GM18508 (cell line): ENCODE results near the gene SPATA31C1.
"Not testable (repeated sequence)": the region's sequence is repeated elsewhere in the genome, so short reads cannot be mapped to it uniquely, and the experiment has no call there.

Experiments
- ATAC-seq: cut with Tn5 transposase; IDR thresholded peaks from one replicate; pipeline ENCODE4 v1.9.1; 2021; ENCODE audit warnings: moderate number of reproducible peaks; ENCODE audit not compliant: insufficient read depth, unreplicated experiment

SPATA31C1 gene

DNA sequence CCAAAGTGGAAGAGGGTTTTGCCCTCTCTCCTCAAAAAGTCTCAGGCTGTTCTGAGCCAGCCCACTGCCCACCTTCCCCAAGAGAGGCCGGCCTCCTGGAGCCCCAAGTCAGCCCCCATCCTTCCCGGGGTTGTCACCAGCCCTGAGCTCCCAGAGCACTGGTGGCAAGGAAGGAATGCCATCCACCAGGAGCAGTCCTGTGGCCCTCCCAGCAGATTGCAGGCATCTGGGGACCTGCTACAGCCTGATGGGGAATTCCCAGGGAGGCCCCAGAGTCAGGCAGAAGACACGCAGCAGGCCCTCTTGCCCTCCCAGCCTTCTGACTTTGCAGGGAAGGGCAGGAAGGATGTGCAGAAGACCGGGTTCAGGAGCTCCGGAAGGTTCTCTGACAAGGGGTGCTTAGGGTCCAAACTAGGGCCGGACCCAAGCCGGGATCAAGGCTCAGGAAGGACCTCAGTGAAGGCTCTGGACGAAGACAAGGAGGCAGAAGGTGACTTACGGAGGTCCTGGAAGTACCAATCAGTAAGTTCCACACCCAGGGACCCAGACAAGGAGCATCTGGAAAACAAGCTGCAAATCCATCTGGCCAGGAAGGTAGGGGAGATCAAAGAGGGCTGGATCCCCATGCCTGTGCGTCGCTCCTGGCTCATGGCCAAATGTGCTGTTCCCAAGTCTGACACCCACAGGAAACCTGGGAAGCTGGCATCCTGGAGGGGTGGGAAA is 31.4 kb upstream of the SPATA31C1 start:
- no peak for ATAC-seq

DNA sequence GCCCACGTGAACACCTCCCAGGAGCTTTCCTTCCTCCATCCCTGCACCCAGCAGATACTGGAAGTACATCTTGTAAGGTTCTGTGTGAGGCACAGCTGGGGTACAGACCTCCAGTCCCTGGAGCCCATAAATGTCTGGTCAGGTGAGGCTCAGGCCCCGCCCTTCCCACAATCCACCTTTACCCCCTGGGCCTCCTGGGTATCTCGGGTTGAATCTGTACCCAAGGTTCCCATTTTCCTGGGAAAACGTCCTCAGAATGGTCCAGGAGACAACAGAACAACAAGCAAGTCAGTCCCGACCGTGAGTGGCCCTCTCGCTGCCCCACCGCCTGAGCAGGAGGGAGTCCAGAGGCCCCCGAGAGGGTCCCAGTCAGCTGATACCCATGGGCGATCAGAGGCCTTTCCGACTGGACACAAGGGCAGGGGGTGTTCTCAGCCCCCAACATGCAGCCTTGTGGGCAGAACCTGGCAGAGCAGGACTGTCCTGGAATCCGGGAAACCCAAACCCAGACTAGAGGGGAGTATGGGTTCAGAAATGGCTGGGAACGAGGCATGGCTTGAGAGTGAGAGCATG is 30.7 kb upstream of the SPATA31C1 start:
- ATAC-seq: no peak

DNA sequence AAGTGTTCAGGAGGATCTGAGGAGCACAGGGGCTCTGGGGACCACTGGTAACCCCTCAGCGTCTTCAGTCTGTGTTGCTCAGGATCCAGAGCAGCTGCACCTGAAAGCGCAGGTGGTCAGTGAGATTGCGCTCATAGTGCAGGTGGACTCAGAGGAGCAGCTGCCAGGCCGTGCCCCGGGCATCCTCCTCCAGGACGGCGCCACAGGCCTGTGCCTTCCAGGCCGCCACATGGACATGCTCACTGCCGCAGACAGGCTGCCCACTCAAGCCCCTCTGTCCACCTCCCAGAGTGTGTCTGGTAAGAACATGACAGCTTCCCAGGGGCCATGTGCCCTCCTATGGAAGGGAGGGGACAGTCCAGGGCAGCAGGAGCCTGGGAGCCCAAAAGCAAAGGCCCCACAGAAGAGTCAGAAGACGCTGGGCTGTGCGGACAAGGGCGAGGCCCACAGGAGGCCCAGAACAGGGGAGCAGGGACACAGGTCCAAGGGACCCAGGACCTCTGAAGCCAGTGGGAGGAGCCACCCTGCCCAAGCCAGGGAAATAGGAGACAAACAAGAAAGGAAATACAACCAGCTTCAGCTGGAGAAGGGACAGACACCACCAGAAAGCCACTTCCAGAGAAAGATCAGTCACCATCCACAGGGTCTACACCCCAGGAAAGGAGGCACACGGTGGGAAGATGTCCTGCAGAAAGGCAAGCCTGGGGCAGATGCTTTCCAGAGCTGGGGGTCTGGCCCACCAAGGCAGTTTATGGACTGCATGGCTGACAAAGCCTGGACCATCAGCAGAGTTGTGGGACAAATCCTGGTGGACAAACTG is 29.9 kb upstream of the SPATA31C1 start:
- ATAC-seq: no peak

DNA sequence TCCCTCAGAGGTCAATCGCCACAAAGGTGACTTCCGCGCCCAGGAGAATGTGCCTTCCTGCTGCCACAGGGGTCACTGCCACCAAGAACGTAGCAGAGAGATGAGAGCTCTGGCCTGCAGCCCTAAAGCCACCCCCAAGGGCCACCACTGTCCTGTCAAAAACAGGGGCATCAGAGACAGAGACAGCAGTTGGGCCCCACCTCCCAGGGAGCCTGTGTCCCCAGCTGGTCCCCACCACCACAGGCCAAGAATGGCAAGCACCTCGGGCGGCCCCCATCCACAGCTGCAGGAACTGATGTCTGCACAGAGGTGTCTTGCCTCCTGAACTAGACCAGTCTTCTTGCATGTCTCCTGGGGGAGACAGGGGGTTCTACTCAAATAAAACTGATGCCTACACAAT is 29.3 kb upstream of the SPATA31C1 start:
- no peak for ATAC-seq

DNA sequence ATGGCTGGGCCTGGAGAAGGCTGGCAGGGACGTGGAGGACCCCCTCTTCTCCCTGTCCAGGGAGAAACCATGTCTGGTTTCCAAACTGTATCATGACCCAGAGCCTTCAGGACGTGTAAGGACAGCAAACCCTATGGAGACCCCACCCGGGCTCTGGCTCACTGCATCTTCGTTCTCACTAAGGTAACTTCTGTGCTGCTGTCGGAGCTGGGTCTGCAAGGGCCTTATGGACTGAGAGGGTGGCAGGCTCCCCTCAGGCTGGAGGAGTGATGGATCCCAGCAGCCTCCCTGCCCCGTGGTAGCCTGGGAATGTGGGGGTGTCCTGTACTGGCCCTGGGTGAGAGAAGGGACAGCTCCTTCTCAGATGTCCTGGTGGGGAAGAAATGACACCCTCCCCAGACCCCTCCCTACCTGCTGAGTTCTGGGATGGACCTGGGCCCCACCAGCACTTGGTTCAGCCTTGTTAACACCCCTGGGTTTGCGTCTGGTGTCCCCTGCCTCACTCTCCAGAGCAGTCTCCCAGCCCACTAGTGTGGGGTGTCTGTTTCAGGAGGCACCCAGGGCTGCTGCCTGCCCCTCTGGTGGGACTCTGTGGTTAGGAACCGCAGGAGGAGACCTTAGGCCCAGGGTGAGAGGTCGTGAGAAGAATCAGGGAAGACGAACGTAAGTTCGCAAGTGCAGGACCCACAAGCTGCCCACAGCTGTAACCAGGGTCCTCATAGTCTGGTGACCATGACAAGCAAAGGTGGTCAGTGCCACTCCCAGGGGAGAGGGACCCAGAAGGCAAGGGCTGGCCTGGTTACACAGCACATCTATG is 28.5 kb upstream of the SPATA31C1 start:
- no peak for ATAC-seq

DNA sequence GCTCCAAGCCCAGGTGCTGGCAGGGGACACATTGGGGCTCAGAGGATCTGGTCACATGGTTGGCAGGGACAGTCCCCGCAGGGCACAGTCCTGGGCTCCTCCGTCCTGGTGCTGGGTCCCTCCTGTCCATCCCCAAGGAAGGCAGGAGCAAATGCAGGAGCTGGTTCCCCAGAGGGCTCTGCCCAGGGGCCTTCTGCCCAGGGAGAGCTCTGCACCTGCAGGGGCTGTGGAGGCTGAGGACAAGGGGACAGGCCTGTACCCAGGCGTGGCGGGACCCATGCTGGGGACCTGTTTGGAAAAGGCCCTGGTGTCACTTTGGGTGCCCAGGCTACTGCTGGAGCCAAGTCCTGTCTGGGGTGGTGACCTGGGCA is 27.9 kb upstream of the SPATA31C1 start:
- no peak for ATAC-seq

DNA sequence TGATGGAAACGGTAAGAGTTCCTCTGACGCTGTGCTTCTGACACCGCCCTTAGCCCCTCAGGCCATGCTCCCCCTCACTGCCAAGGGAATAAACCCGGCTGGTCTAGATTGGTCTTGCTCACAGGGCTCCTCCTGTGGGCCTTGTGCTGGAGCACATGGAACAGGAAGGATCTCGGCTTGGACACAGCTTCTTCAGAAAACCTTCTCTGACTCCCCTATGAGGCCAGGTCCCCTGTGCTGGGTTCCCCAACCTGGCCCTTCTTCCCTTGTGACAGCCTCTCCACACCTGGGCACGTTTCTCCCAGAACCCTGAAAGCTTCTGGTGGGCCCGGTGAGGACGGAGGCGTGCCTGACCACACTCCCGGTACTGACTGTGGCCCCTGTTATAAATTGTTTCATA is 26.9 kb upstream of the SPATA31C1 start:
- ATAC-seq: no peak

DNA sequence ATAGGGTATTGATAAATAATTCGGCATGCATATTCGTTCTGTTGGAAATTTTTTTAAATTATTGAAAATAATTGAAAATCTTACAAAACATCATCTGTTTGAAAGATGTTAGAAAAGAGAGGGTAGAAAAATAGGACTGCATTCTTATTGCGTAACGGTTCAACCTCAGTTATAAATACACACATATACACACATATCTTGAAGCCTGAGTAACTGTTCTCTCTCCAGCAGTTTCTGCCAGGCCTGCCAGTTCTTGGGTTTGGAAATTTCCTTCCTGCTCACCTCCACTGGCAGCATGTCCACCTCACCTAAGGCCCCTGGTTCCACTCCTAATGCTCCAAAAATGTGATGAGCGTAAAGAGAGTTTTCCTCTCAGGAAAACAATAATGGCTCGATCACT is 26.0 kb upstream of the SPATA31C1 start:
- no peak for ATAC-seq

DNA sequence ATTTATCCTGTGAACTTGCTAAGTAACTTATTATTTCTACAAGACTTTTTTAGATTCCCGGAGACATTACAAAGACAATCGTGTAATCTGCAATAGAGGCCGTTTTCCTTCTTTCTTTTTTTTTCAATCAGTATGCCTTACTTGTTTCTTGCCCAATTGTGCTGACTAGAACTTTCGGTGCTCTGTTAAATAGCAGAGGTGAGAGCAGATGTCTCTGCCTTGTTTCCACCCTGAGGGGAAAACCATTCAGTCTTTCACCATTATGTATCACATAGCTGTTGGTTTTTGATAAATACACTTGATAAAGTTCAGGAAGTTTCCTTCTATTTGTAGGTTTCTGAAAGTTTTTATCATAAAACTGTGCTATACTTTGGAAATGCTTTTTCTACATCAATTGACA is 24.8 kb upstream of the SPATA31C1 start:
- no peak for ATAC-seq

DNA sequence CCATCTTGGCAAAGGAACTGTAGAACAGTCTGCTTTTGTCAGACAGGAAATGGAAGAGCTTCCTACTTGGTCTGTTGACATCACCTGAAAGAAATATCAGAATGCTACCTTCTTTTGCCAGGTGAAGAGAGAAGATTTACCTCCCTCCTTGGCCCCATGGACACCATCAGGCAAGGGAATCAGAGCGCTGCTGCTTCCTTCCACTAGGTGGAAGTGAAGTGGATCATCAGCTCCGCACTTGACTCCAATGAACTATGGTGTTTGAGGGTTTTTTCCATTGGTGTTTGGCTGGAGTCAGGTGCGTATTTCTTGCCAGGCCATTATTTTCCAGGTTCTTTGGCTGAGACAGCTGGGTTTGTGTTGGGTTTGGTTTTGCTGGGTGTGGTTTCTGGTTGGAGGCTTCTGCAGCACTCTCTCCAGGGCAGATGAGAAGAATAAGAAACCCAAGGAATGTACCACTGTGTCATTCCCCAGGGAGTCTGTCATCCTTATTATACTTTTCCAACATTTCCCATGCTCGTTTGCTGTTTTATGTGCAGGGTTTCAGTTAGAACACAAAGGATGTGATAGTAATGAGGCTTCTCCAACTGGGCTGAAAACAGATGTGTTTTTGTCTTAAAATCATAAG is 22.6 kb upstream of the SPATA31C1 start:
- no peak for ATAC-seq

DNA sequence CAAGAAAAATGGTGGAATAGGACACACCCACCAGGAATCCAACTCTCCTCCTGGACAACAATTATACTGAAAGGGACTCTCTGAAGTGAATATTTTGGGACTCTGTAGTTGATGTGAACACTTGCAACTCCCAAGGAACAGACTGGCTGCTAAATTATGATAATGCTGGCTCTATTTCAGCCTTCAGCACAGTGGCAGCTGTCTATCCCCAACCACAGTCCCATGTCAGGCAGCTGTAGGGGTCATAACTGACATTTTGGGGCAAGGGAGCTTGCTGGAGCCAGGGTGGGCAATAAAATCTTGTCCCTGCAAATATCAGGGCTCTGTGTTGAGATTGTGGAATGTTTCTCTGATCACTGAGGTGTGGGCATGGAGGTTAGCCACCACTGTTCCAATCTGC is 20.9 kb upstream of the SPATA31C1 start:
- no peak for ATAC-seq

DNA sequence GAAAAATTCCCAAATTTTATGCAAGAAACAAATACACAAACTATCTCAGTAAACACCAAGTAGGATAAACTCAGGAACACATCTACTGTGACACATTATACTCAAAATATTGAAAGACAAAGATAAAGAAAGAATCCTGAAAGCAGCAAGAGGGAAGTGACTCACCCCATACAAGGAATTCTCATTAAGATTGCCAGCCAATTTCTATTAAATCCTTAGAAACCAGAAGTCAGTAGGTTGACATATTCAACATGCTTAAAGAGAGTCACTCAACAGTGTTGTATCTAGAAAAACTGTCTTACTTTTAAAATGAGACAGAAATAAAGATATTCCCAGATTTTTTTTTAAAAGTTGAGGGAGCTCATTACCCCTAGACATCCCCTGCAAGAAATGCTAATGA is 19.6 kb upstream of the SPATA31C1 start:
- ATAC-seq: no peak

DNA sequence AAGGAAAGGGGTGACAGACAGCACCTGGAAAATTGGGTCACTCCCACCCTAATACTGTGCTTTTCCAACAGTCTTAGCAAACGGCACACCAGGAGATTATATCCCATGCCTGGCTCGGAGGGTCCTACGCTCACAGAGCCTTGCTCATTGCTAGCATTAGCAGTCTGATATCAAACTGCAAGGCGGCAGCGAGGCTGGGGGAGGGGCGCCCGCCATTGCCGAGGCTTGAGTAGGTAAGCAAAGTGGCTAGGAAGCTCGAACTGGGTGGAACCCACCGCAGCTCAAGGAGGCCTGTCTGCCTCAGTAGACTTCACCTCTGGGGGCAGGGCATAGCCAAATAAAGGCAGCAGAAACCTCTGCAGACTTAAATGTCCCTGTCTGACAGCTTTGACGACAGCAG is 15.4 kb upstream of the SPATA31C1 start:
- ATAC-seq: not testable (repeated sequence)

DNA sequence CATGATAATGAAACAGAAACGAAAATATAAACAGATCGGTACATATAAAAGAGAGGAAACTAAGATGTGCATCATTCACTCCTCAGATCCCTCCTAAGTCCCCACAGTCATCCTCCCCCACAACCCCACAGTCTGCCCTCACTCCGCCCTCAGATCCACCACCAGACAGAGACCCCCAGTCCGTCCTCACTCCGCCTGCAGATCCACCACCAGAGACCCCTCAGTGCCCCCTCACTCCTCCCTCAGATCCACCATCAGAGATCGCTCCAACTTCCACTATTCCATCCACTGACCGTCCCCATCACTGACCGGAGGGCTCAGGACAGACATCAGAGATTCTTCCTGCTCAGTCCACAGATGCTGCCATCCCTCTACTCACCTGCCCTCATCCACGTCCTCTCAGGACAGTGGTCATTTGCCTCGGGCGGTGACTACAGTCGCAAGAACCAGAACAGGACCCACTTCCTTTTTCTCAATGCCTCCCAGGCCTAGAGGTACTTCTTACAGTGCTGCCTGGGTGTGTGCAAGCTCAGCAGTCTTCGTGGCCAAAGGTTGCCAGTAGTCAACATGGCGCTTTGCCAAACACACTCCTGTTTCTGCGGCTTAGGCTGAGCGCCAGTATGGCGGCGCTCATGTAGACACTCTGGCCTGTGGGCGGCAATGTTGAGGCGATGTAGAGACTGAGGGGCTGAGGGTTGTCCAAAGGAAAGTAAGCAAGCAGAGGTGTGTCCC is 8.3 kb upstream of the SPATA31C1 start:
- no peak for ATAC-seq

DNA sequence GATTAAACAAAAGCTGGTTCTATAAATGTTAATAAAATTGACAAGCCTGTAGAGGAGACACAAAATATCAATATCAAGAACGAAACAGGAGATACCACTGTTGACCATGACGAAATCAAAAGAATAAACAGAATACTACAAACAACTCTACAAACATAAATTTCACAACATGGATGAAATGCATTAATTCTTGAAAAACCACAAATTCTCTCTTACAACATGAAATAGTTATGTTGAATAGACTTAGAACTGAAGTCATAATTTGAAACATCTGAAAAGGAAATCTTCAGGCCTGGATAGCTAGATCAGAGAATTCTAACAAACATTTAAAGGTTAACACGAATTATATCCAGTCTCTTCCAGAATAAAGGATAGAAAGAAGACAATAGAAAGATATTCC is 6.9 kb upstream of the SPATA31C1 start:
- no peak for ATAC-seq

DNA sequence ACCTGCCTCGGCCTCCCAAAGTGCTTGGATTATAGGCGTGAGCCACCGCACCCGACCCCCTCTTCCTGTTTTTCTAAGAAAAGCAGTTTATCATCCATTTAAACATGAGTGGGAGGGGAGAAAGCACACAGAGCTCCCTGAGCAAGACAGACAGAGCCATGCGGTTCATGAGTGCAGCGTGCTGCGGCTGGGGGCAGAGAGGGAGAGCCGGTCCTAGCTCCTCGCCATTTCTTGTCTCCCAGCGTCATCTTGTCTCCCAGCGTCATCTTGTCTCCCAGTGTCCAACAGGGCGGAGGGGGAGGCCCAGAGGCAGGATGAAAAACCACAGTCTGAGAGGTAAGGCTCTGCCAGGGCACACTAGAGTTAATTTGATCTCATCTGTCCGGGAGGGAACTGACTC is 1.3 kb downstream of the SPATA31C1 start:
- ATAC-seq: not testable (repeated sequence)

DNA sequence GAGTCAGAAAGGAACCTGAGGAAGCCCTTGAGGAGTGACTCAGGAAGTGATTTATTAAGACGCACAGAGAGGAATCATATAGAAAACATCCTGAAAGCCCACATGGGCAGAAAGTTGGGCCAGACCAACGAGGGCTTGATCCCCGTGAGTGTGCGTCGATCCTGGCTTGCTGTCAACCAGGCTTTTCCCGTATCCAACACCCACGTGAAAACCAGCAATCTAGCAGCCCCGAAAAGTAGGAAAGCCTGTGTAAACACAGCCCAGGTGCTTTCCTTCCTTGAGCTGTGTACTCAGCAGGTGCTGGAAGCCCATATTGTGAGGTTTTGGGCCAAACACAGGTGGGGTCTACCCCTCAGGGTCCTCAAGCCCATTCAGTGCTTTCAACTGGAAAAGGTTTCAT is 3.8 kb downstream of the SPATA31C1 start:
- not testable (repeated sequence) for ATAC-seq

DNA sequence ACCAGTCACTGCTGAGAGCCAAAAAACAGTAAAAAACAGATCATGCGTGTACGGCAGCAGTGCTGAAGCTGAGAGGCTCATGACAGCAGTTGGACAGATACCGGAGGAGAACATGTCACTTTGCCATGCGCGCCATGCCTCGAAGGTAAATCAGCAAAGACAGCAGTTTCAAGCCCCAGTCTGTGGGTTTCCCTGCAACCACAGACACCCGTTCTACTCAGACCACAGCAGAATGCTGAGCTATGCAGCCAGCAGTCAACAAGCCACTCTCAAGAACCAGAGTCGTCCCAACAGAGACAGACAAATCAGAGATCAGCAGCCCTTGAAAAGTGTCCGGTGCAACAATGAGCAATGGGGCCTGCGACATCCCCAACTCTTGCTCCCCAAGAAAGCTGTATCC is 5.2 kb downstream of the SPATA31C1 start:
- not testable (repeated sequence) for ATAC-seq

DNA sequence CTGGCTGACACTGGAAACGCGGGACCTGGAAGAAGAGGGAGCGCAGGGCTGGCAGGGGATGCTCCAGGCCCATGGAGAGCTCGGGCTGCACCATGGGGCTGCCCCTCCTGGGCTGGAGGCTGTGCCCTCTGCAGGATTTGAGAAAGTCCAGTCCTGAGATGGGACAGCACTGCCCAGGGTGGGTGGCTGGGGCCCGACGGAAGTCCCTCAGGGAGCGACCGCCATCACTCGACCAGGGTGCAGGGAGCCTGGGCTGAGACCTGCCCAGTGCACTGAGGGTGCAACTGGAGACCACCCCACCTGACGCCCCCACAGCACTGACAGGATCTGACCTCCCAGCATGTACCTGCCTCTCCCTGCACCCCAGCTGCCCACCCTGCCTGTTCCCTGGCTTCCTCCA is 7.1 kb downstream of the SPATA31C1 start:
- ATAC-seq: not testable (repeated sequence)

DNA sequence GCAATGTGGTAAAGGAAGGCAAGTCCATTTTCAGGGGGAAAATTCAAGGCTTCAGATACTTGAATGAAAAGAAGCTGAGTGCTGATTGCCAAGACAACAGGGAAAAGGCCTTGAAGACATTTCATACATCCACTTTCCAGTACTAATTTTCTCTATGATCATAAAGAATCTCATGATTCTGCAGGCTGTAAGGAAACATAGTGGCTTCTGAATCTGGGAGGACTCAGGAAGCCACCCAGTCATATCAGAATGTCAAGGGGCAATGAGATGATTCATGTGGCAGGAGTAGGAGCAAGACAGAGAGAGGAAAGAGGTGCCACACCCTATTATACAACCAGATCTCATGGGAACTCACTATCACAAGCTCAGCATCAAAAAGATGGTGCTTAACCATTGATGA is 11.4 kb downstream of the SPATA31C1 start:
- ATAC-seq: not testable (repeated sequence)
